NCI-H1436 treated with DMSO at 0.1 percent for 48 hours (cell line): ENCODE measurements around the gene NTN5.
"Not testable (repeated sequence)": the region's sequence is repeated elsewhere in the genome, so short reads cannot be mapped to it uniquely, and the experiment has no call there.

Source experiments
- DNase-seq: peaks from one replicate; lab custom pipeline; 2025; lab: John Stamatoyannopoulos, UW

NTN5 gene

GRCh38 chr19:48672994-48673393, at the start of gene NTN5:
Gene NTN5 (minus strand): TSS chr19:48673017. CDS start chr19:48670986, 2,031 bp downstream.
- no peak for DNase-seq

GRCh38 chr19:48722196-48722708, 49.4 kb upstream of the NTN5 start:
- no peak for DNase-seq

- DNase-seq: peak; percentile 98
Measured at GRCh38 chr19:48720613-48721296, 47.9 kb upstream of the NTN5 start.

GRCh38 chr19:48720251-48720612, 47.4 kb upstream of the NTN5 start:
- no peak for DNase-seq

GRCh38 chr19:48719263-48720171, 46.7 kb upstream of the NTN5 start, which contains the start of gene MAMSTR:
Gene MAMSTR (minus strand): TSS chr19:48719725. CDS start chr19:48719031, 694 bp downstream.
- no peak for DNase-seq

- no peak for DNase-seq
Measured at GRCh38 chr19:48718711-48719231, 46.0 kb upstream of the NTN5 start.

- DNase-seq: not testable (repeated sequence)
Measured at GRCh38 chr19:48718106-48718505, 45.3 kb upstream of the NTN5 start.

GRCh38 chr19:48716562-48717291, 43.9 kb upstream of the NTN5 start:
- DNase-seq: no peak

- no peak for DNase-seq
Measured at GRCh38 chr19:48715681-48716171, 42.9 kb upstream of the NTN5 start.

- no peak for DNase-seq
Measured at GRCh38 chr19:48714759-48715675, 42.2 kb upstream of the NTN5 start.

- peak; percentile 100 for DNase-seq
Measured at GRCh38 chr19:48713864-48714755, 41.3 kb upstream of the NTN5 start.

- DNase-seq: no peak
Measured at GRCh38 chr19:48713041-48713863, 40.4 kb upstream of the NTN5 start.

GRCh38 chr19:48711106-48711662, 38.4 kb upstream of the NTN5 start:
- DNase-seq: no peak

- no peak for DNase-seq
Measured at GRCh38 chr19:48708471-48708870, 35.7 kb upstream of the NTN5 start.

GRCh38 chr19:48705431-48705830, 32.6 kb upstream of the NTN5 start:
- no peak for DNase-seq

- DNase-seq: no peak
Measured at GRCh38 chr19:48703316-48703715, 30.5 kb upstream of the NTN5 start.

- no peak for DNase-seq
Measured at GRCh38 chr19:48702701-48703100, 29.9 kb upstream of the NTN5 start.

GRCh38 chr19:48698046-48698445, 25.2 kb upstream of the NTN5 start:
- DNase-seq: no peak
